Measurements from ENCODE around the gene OR2Y1.

- TF ChIP-seq CTCF (IDR thresholded peaks at IDR 0.05 in 4 of 5, conservative IDR thresholded peaks at IDR 0.05 in 1 of 5), result no peak
- no peak for TF ChIP-seq POLR2A (IDR thresholded peaks at IDR 0.05)
These were observed 48.8 kb downstream of the OR2Y1 start for GRCh38 chr5:180691046-180691445.
